HEK293 (cell line): Measurements from ENCODE around the gene SLC12A3.

ENCODE experiments used
- CTCF ChIP-seq: fragments of 450-650 bp; formaldehyde crosslinking; IDR thresholded peaks from 2 replicates; pipeline ENCODE4 v1.5.1; 2016; ENCODE audit warnings: missing biosample characterization, missing genetic modification characterization
- GLI2 ChIP-seq: fragments of 450-650 bp; formaldehyde crosslinking; IDR thresholded peaks from 2 replicates; pipeline ENCODE4; 2017; ENCODE audit warnings: missing biosample characterization, missing genetic modification characterization, low read depth, borderline replicate concordance
- GLIS1 ChIP-seq: fragments of 450-650 bp; formaldehyde crosslinking; IDR thresholded peaks from 2 replicates; pipeline ENCODE4 v1.5.1; 2016; ENCODE audit warnings: missing biosample characterization, missing genetic modification characterization
- GLIS2 ChIP-seq: fragments of 450-650 bp; formaldehyde crosslinking; IDR thresholded peaks from 2 replicates; pipeline ENCODE4 v1.5.1; 2016; ENCODE audit warnings: missing biosample characterization, missing genetic modification characterization
- KLF1 ChIP-seq: fragments of 450-650 bp; formaldehyde crosslinking; IDR thresholded peaks from 2 replicates; pipeline ENCODE4 v1.5.1; 2016; ENCODE audit warnings: missing biosample characterization, missing genetic modification characterization
- KLF16 ChIP-seq: fragments of 450-650 bp; formaldehyde crosslinking; IDR thresholded peaks from 2 replicates; pipeline ENCODE4 v1.5.1; 2017; ENCODE audit warnings: missing biosample characterization, missing genetic modification characterization
- PATZ1 ChIP-seq: fragments of 450-650 bp; formaldehyde crosslinking; IDR thresholded peaks from 2 replicates; pipeline ENCODE4 v1.5.1; 2016; ENCODE audit warnings: missing biosample characterization, missing genetic modification characterization
- TCF7L2 ChIP-seq: IDR thresholded peaks from 2 replicates; pipeline ENCODE4 v1.6.1; 2011; ENCODE audit warnings: low read depth, mild to moderate bottlenecking, inconsistent platforms, low read length, moderate library complexity, borderline replicate concordance
- YY1 ChIP-seq: fragments of 450-650 bp; formaldehyde crosslinking; IDR thresholded peaks from 2 replicates; pipeline ENCODE4 v1.5.1; 2018; ENCODE audit warnings: missing biosample characterization, missing genetic modification characterization
- YY2 ChIP-seq: fragments of 450-650 bp; formaldehyde crosslinking; IDR thresholded peaks from 2 replicates; pipeline ENCODE4 v1.5.1; 2016; ENCODE audit warnings: missing biosample characterization, missing genetic modification characterization
- ZBTB17 ChIP-seq: fragments of 450-650 bp; formaldehyde crosslinking; IDR thresholded peaks from 2 replicates; pipeline ENCODE4 v1.5.1; 2016; ENCODE audit warnings: missing biosample characterization, missing genetic modification characterization
- ZBTB20 ChIP-seq: fragments of 450-650 bp; formaldehyde crosslinking; IDR thresholded peaks from 2 replicates; pipeline ENCODE4 v1.5.1; 2016; ENCODE audit warnings: missing biosample characterization, missing genetic modification characterization
- ZBTB21 ChIP-seq: fragments of 450-650 bp; formaldehyde crosslinking; IDR thresholded peaks from 2 replicates; pipeline ENCODE4 v1.5.1; 2017; ENCODE audit warnings: missing biosample characterization, missing genetic modification characterization
- ZEB2 ChIP-seq: fragments of 450-650 bp; formaldehyde crosslinking; IDR thresholded peaks from 2 replicates; pipeline ENCODE4 v1.5.1; 2016; ENCODE audit warnings: missing biosample characterization, missing genetic modification characterization
- ZFHX2 ChIP-seq: fragments of 450-650 bp; formaldehyde crosslinking; conservative IDR thresholded peaks from 2 replicates; pipeline ENCODE4 v1.5.1; 2016; ENCODE audit warnings: missing biosample characterization, missing genetic modification characterization
- ZNF10 ChIP-seq: fragments of 450-650 bp; formaldehyde crosslinking; IDR thresholded peaks from 2 replicates; pipeline ENCODE4 v1.5.1; 2017; ENCODE audit warnings: missing biosample characterization, missing genetic modification characterization
- ZNF24 ChIP-seq: fragments of 450-650 bp; formaldehyde crosslinking; IDR thresholded peaks from 2 replicates; pipeline ENCODE4 v1.5.1; 2016; ENCODE audit warnings: missing biosample characterization, missing genetic modification characterization
- ZNF311 ChIP-seq: fragments of 450-650 bp; formaldehyde crosslinking; IDR thresholded peaks from 2 replicates; pipeline ENCODE4 v1.5.1; 2017; ENCODE audit warnings: missing biosample characterization, missing genetic modification characterization, borderline replicate concordance
- ZNF423 ChIP-seq: fragments of 450-650 bp; formaldehyde crosslinking; IDR thresholded peaks from 2 replicates; pipeline ENCODE4 v1.5.1; 2016; ENCODE audit warnings: missing biosample characterization, missing genetic modification characterization
- ZNF544 ChIP-seq: fragments of 450-650 bp; formaldehyde crosslinking; IDR thresholded peaks from 2 replicates; pipeline ENCODE4 v1.5.0; 2017; ENCODE audit warnings: missing biosample characterization, missing genetic modification characterization
- ZNF623 ChIP-seq: fragments of 450-650 bp; formaldehyde crosslinking; IDR thresholded peaks from 2 replicates; pipeline ENCODE4 v1.5.1; 2016; ENCODE audit warnings: missing biosample characterization, missing genetic modification characterization
- ZNF629 ChIP-seq: fragments of 450-650 bp; formaldehyde crosslinking; IDR thresholded peaks from 2 replicates; pipeline ENCODE4 v1.5.1; 2017; ENCODE audit warnings: missing biosample characterization, missing genetic modification characterization
- ZNF654 ChIP-seq: fragments of 450-650 bp; formaldehyde crosslinking; IDR thresholded peaks from 2 replicates; pipeline ENCODE4 v1.5.1; 2016; ENCODE audit warnings: low read depth, missing biosample characterization, missing genetic modification characterization
- ZSCAN5A ChIP-seq: fragments of 450-650 bp; formaldehyde crosslinking; IDR thresholded peaks from 2 replicates; pipeline ENCODE4 v1.5.1; 2016; ENCODE audit warnings: missing biosample characterization, missing genetic modification characterization
- TF ChIP-seq, protein P1 (sequence below): fragments of 450-650 bp; formaldehyde crosslinking; IDR thresholded peaks from 2 replicates; pipeline ENCODE4 v1.5.1; 2016; ENCODE audit warnings: missing biosample characterization, missing genetic modification characterization

The SLC12A3 gene

DNA sequence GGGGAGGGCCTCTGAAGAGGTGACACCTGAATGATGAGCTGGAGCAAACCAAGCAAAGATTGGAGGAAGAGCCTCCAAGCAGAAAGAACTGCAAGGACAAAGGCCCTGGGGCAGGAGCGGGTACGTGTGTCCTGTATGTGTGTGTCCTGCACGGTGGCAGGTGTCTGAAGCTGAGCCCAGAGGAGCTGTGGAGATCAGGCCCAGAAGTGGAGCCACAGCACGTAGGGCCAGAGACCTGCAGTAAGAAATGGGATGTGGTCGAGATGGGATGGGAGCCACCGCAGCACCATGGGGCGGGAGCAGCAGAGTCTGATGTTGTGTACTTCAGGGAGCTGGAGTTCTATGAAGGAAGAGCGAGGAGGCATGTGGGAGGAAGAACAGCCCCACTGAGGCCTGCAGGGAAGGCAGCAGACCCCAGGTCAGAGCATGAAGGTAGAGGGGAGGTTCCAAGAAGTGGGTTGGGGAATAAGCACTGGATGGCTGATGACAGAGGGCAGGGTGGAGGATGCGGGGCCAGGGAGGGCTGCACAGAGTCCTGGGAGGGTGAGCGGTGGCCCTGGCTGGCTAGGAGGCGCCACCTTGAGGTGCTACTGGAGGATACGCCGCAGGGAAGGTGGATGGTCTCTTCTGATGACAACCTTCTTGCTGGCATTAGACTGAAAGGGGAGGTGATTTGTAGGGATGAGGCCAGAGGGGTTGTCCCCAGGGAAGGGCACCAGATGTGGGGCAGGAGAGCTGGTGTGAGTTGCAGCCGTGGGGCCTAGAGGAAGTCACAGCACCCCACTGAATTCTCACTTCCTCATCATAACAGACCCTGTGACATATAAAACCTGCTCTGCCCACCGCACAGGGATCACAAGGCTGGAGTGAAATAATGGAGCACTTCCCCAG is 86.1 kb downstream of the SLC12A3 start (continued):
- TF ChIP-seq CTCF (tag by site-specific recombination) (peak; percentile 94), ZBTB17 (tag by site-specific recombination) (peak; percentile 61; the same call in 1 of the 2 replicates), KLF16 (tag by site-specific recombination) (0 out of 2 replicates have a peak, but pooled peaks have one; percentile 20), ZNF311 (tag by site-specific recombination) (no peak), ZNF24 (tag by site-specific recombination) (0 out of 2 replicates have a peak, but pooled peaks have one; percentile 27), TCF7L2 (no peak), YY1 (tag by site-specific recombination) (no peak), KLF1 (tag by site-specific recombination) (peak; percentile 43), GLIS2 (tag by site-specific recombination) (peak; percentile 63), ZBTB21 (tag by site-specific recombination) (no peak), GLI2 (tag by site-specific recombination) (no peak), ZNF623 (tag by site-specific recombination) (peak; percentile 78), ZNF423 (tag by site-specific recombination) (0 out of 2 replicates have a peak, but pooled peaks have one; percentile 18), ZNF629 (no peak), ZSCAN5A (tag by site-specific recombination) (no peak), ZNF654 (tag by site-specific recombination) (peak; percentile 83), ZBTB20 (tag by site-specific recombination) (peak; percentile 45), ZNF10 (peak; percentile 28; the same call in 1 of the 2 replicates), ZFHX2 (tag by site-specific recombination) (no peak), PATZ1 (tag by site-specific recombination) (peak; percentile 74), YY2 (tag by site-specific recombination) (no peak; the same call in 1 of the 2 replicates), GLIS1 (tag by site-specific recombination) (peak; percentile 26; the same call in 1 of the 2 replicates), ZEB2 (tag by site-specific recombination) (no peak), ZNF544 (tag by site-specific recombination) (no peak)
- TF ChIP-seq, protein P1, sequence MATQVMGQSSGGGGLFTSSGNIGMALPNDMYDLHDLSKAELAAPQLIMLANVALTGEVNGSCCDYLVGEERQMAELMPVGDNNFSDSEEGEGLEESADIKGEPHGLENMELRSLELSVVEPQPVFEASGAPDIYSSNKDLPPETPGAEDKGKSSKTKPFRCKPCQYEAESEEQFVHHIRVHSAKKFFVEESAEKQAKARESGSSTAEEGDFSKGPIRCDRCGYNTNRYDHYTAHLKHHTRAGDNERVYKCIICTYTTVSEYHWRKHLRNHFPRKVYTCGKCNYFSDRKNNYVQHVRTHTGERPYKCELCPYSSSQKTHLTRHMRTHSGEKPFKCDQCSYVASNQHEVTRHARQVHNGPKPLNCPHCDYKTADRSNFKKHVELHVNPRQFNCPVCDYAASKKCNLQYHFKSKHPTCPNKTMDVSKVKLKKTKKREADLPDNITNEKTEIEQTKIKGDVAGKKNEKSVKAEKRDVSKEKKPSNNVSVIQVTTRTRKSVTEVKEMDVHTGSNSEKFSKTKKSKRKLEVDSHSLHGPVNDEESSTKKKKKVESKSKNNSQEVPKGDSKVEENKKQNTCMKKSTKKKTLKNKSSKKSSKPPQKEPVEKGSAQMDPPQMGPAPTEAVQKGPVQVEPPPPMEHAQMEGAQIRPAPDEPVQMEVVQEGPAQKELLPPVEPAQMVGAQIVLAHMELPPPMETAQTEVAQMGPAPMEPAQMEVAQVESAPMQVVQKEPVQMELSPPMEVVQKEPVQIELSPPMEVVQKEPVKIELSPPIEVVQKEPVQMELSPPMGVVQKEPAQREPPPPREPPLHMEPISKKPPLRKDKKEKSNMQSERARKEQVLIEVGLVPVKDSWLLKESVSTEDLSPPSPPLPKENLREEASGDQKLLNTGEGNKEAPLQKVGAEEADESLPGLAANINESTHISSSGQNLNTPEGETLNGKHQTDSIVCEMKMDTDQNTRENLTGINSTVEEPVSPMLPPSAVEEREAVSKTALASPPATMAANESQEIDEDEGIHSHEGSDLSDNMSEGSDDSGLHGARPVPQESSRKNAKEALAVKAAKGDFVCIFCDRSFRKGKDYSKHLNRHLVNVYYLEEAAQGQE (tag by site-specific recombination) = no peak
